GM15510 (cell line): Measurements from ENCODE around the gene PPP1R16B.

Source experiments
- POLR2A ChIP-seq: IDR thresholded peaks from 3 replicates; pipeline ENCODE4 v1.6.1; 2011; ENCODE audit warnings: borderline replicate concordance; ENCODE audit not compliant: insufficient read length; ENCODE audit errors: extremely low read depth

PPP1R16B gene

GRCh38 chr20:38805502-38805957 is at the start of gene PPP1R16B:
PPP1R16B (plus strand) TSS chr20:38805697; CDS start chr20:38835926, 30,229 bp downstream.
- peak; percentile 98 for TF ChIP-seq POLR2A

- TF ChIP-seq POLR2A = no peak
Observed at GRCh38 chr20:38757145-38757775, 48.2 kb upstream of the PPP1R16B start.

GRCh38 chr20:38759106-38759505 is 46.4 kb upstream of the PPP1R16B start:
- TF ChIP-seq POLR2A = no peak

- no peak for TF ChIP-seq POLR2A
Observed at GRCh38 chr20:38760978-38761377, 44.5 kb upstream of the PPP1R16B start.

GRCh38 chr20:38762174-38762573 is 43.3 kb upstream of the PPP1R16B start:
- no peak for TF ChIP-seq POLR2A

GRCh38 chr20:38763616-38764015 is 41.9 kb upstream of the PPP1R16B start:
- no peak for TF ChIP-seq POLR2A

GRCh38 chr20:38764567-38765318 is 40.8 kb upstream of the PPP1R16B start:
- TF ChIP-seq POLR2A = no peak

GRCh38 chr20:38766071-38766470 is 39.4 kb upstream of the PPP1R16B start:
- no peak for TF ChIP-seq POLR2A

GRCh38 chr20:38769376-38770295 is 35.9 kb upstream of the PPP1R16B start:
- no peak for TF ChIP-seq POLR2A

GRCh38 chr20:38770546-38770945 is 35.0 kb upstream of the PPP1R16B start:
- no peak for TF ChIP-seq POLR2A

- TF ChIP-seq POLR2A = no peak
Observed at GRCh38 chr20:38770970-38771369, 34.5 kb upstream of the PPP1R16B start.

- no peak for TF ChIP-seq POLR2A
Observed at GRCh38 chr20:38771621-38772020, 33.9 kb upstream of the PPP1R16B start.

- TF ChIP-seq POLR2A = no peak
Observed at GRCh38 chr20:38774167-38774566, 31.3 kb upstream of the PPP1R16B start.

GRCh38 chr20:38776363-38776762 is 29.1 kb upstream of the PPP1R16B start:
- TF ChIP-seq POLR2A = no peak
